Naive thymus-derived CD8-positive, alpha-beta T cell (primary cell): Measurements from ENCODE around the gene SRP14. TPM values are rescaled to one million over a fixed set of nuclear protein-coding genes. Genes with fewer than 3 reads are reported as not detected.

Experiments
- ATAC-seq, 2 donors: fragments of 150-1000 bp; cut with Tn5 transposase in 1 of 2; sonication (Bioruptor Pico), chemical (Tn5 transposase) in 1 of 2; 1 replicate in 1 of 2; 2 replicates in 1 of 2; pipeline ENCODE4 v1.10.0; 2021; ENCODE audit warnings: mild to moderate bottlenecking in 2 of 2, moderate library complexity in 2 of 2
- POLR2A ChIA-PET: fragments of 350-600 bp; sonication (Branson Sonifier 250); formaldehyde crosslinking; loops from one replicate; lab custom pipeline; 2021; ENCODE audit warnings: antibody characterized with exemption; lab: Charles Lee
- DNase-seq, 10 donors: peaks; one replicate each; pipeline versions ENCODE4 v3.0.0 to v3.0.0-alpha.2; 2020 to 2022
- H3K27ac Mint-ChIP-seq, 10 donors: one replicate each; pipeline ENCODE4 v1.8.0; 2020 to 2022; ENCODE audit warnings: mild to moderate bottlenecking in 10 of 10, mixed read lengths in 10 of 10, moderate library complexity in 4 of 10, inconsistent platforms in 1 of 10
- H3K27me3 Mint-ChIP-seq, 5 donors: one replicate each; pipeline ENCODE4 v1.8.0; 2021 to 2022; ENCODE audit warnings: mixed read lengths in 5 of 5
- H3K36me3 Mint-ChIP-seq, 3 donors: one replicate each; pipeline ENCODE4 v1.8.0; 2020 to 2022; ENCODE audit warnings: mixed read lengths in 3 of 3, mild to moderate bottlenecking in 2 of 3, inconsistent platforms in 1 of 3
- H3K4me1 Mint-ChIP-seq, 4 donors: one replicate each; pipeline ENCODE4 v1.8.0; 2021 to 2022; ENCODE audit warnings: mixed read lengths in 4 of 4
- H3K4me3 Mint-ChIP-seq, 10 donors: one replicate each; pipeline ENCODE4 v1.8.0; 2020 to 2022; ENCODE audit warnings: mild to moderate bottlenecking in 10 of 10, mixed read lengths in 10 of 10, moderate library complexity in 6 of 10, inconsistent platforms in 1 of 10
- H3K9me3 Mint-ChIP-seq, 9 donors: one replicate each; pipeline ENCODE4 v1.8.0; 2020 to 2022; ENCODE audit warnings: mixed read lengths in 9 of 9, mild to moderate bottlenecking in 3 of 9, inconsistent platforms in 1 of 9, moderate library complexity in 1 of 9
- polyA plus RNA-seq, 3 donors: library from polyadenylated mRNA; unstranded; fragments of 300-500 nt; fragmentation: Illumina TruSeq; gene quantifications; one replicate each; pipeline ENCODE4 v1.2.3, GENCODE V29; 2021
- total RNA-seq, 8 experiments: library from RNA in 2 of 8; stranded (reverse) in 2 of 8; gene quantifications; one replicate each; pipeline ENCODE4 v1.2.3 and lab custom pipeline; 2021 to 2026

Gene SRP14
- total and polyA plus RNA-seq, 5 experiments from 2014 or later, result 147 to 855 (median 705) TPM

GRCh38 chr15:40064231-40064894, 25.4 kb upstream of the SRP14 start:
- no peak overlapping the region for H3K4me3 Mint-ChIP-seq
- peaks cover 0 to 2% (median 0%) of the 10 kb centered on the region in 3 donors for H3K36me3 Mint-ChIP-seq
- H3K9me3 Mint-ChIP-seq, result no peaks in the 10 kb centered on the region
- peak overlapping the region; percentile 12 to 90 (median 71) for H3K27ac Mint-ChIP-seq
- H3K27me3 Mint-ChIP-seq, result no peaks in the 10 kb centered on the region
- no peak for DNase-seq
- ATAC-seq, result peak; percentile 43 to 44
- POLR2A ChIA-PET, result no interaction called here
- peaks cover 0 to 15% (median 12%) of the 10 kb centered on the region in 4 donors for H3K4me1 Mint-ChIP-seq

GRCh38 chr15:40063563-40064011, 24.6 kb upstream of the SRP14 start:
- Mint-ChIP-seq H3K9me3 (no peaks in the 10 kb centered on the region), H3K36me3 (peaks cover 0 to 2% (median 0%) of the 10 kb centered on the region in 3 donors), H3K4me1 (peaks cover 0 to 17% (median 13%) of the 10 kb centered on the region in 4 donors), H3K27ac (peak overlapping the region in 2 of 10 donors; percentile 75 to 82), H3K4me3 (no peak overlapping the region), H3K27me3 (no peaks in the 10 kb centered on the region)
- no peak for DNase-seq
- POLR2A ChIA-PET, result no interaction called here
- ATAC-seq, result no peak

GRCh38 chr15:40062816-40063562, 24.0 kb upstream of the SRP14 start:
- ATAC-seq (no peak), DNase-seq (peak in 1 of 10 donors; percentile 57)
- POLR2A ChIA-PET, result interaction anchor here (1.3 kb wide), 1 partner anchor 23 kb away, joined by 4 read pairs; no protein-coding TSS in a partner anchor
- Mint-ChIP-seq H3K27ac (peak overlapping the region in 1 of 10 donors; percentile 59), H3K4me1 (peaks cover 4 to 23% (median 18%) of the 10 kb centered on the region in 4 donors), H3K36me3 (peaks cover 0 to 2% (median 0%) of the 10 kb centered on the region in 3 donors), H3K27me3 (no peaks in the 10 kb centered on the region), H3K9me3 (no peaks in the 10 kb centered on the region), H3K4me3 (no peak overlapping the region)

- Mint-ChIP-seq H3K9me3 (no peaks in the 10 kb centered on the region), H3K4me1 (peaks cover 6 to 29% (median 26%) of the 10 kb centered on the region in 4 donors), H3K27me3 (no peaks in the 10 kb centered on the region), H3K27ac (no peak overlapping the region), H3K36me3 (peaks cover 0 to 6% (median 1%) of the 10 kb centered on the region in 3 donors), H3K4me3 (no peak overlapping the region)
- DNase-seq (no peak), ATAC-seq (no peak)
- POLR2A ChIA-PET, result no interaction called here
Measured at GRCh38 chr15:40061212-40061901, 22.4 kb upstream of the SRP14 start.

- Mint-ChIP-seq H3K4me3 (no peak overlapping the region), H3K9me3 (no peaks in the 10 kb centered on the region), H3K27ac (no peak overlapping the region), H3K36me3 (peaks cover 0 to 6% (median 2%) of the 10 kb centered on the region in 3 donors), H3K27me3 (no peaks in the 10 kb centered on the region), H3K4me1 (peaks cover 10 to 36% (median 35%) of the 10 kb centered on the region in 4 donors)
- ATAC-seq (no peak), DNase-seq (peak in 1 of 10 donors; percentile 27)
- POLR2A ChIA-PET, result no interaction called here
Measured at GRCh38 chr15:40060236-40060961, 21.4 kb upstream of the SRP14 start.

GRCh38 chr15:40059821-40060220, 20.8 kb upstream of the SRP14 start:
- Mint-ChIP-seq H3K4me1 (peaks cover 13 to 40% (median 40%) of the 10 kb centered on the region in 4 donors), H3K4me3 (no peak overlapping the region), H3K36me3 (peaks cover 0 to 6% (median 2%) of the 10 kb centered on the region in 3 donors), H3K27me3 (no peaks in the 10 kb centered on the region), H3K27ac (no peak overlapping the region), H3K9me3 (no peaks in the 10 kb centered on the region)
- DNase-seq, result peak in 2 of 10 donors; percentile 5 to 44
- POLR2A ChIA-PET, result no interaction called here
- no peak for ATAC-seq

- POLR2A ChIA-PET, result interaction anchor here (0.6 to 0.7 kb wide), 2 partner anchors 9 to 47 kb away, joined by 3 to 4 read pairs; no protein-coding TSS in a partner anchor
Measured at GRCh38 chr15:40058476-40059140, 19.6 kb upstream of the SRP14 start.

GRCh38 chr15:40055576-40056293, 16.8 kb upstream of the SRP14 start:
- peak overlapping the region in 9 of 10 donors; percentile 25 to 86 (median 68) for H3K27ac Mint-ChIP-seq
- peaks cover 24 to 70% (median 67%) of the 10 kb centered on the region in 4 donors for H3K4me1 Mint-ChIP-seq
- ATAC-seq (peak; percentile 37 to 49), DNase-seq (no peak)
- H3K4me3 Mint-ChIP-seq, result peak overlapping the region in 8 of 10 donors; percentile 30 to 74 (median 72)
- POLR2A ChIA-PET, result interaction anchor here (0.6 to 1.3 kb wide), 5 partner anchors 8 to 54 kb away, joined by 3 to 5 read pairs (median 3); partner anchors contain the start of gene SRP14
- no peaks in the 10 kb centered on the region for H3K27me3 Mint-ChIP-seq
- H3K9me3 Mint-ChIP-seq, result no peaks in the 10 kb centered on the region
- peaks cover 0 to 6% (median 2%) of the 10 kb centered on the region in 3 donors for H3K36me3 Mint-ChIP-seq

More at GRCh38 chr15:40058476-40059140, 19.6 kb upstream of the SRP14 start:
- H3K36me3 Mint-ChIP-seq, result peaks cover 0 to 6% (median 2%) of the 10 kb centered on the region in 3 donors
- peaks cover 16 to 42% (median 41%) of the 10 kb centered on the region in 4 donors for H3K4me1 Mint-ChIP-seq
- ATAC-seq (no peak), DNase-seq (no peak)
- peak overlapping the region in 3 of 10 donors; percentile 35 to 84 (median 48) for H3K27ac Mint-ChIP-seq
- no peaks in the 10 kb centered on the region for H3K27me3 Mint-ChIP-seq
- H3K9me3 Mint-ChIP-seq, result no peaks in the 10 kb centered on the region
- no peak overlapping the region for H3K4me3 Mint-ChIP-seq

GRCh38 chr15:40054855-40055575, 16.0 kb upstream of the SRP14 start:
- H3K36me3 Mint-ChIP-seq, result peaks cover 0 to 6% (median 2%) of the 10 kb centered on the region in 3 donors
- H3K9me3 Mint-ChIP-seq, result no peaks in the 10 kb centered on the region
- peaks cover 27 to 77% (median 70%) of the 10 kb centered on the region in 4 donors for H3K4me1 Mint-ChIP-seq
- peak overlapping the region; percentile 17 to 84 (median 72) for H3K4me3 Mint-ChIP-seq
- peak in 2 of 10 donors; percentile 19 to 36 for DNase-seq
- H3K27ac Mint-ChIP-seq, result peak overlapping the region; percentile 55 to 95 (median 84)
- no peaks in the 10 kb centered on the region for H3K27me3 Mint-ChIP-seq
- POLR2A ChIA-PET, result interaction anchor here (0.9 to 1.4 kb wide), 2 partner anchors 49 to 54 kb away, joined by 3 to 4 read pairs; no protein-coding TSS in a partner anchor
- peak; percentile 60 to 64 for ATAC-seq

GRCh38 chr15:40054605-40054854, 15.5 kb upstream of the SRP14 start:
- ATAC-seq, result peak; percentile 17 to 23
- Mint-ChIP-seq H3K9me3 (no peaks in the 10 kb centered on the region), H3K36me3 (peaks cover 0 to 5% (median 2%) of the 10 kb centered on the region in 3 donors), H3K27ac (peak overlapping the region in 5 of 10 donors; percentile 32 to 86 (median 83)), H3K4me3 (peak overlapping the region in 8 of 10 donors; percentile 43 to 74 (median 72)), H3K4me1 (peaks cover 31 to 82% (median 75%) of the 10 kb centered on the region in 4 donors), H3K27me3 (no peaks in the 10 kb centered on the region)
- no peak for DNase-seq
- POLR2A ChIA-PET, result interaction anchor here (1.4 kb wide), 1 partner anchor 50 kb away, joined by 4 read pairs; no protein-coding TSS in a partner anchor
